Memory B cell (primary cell): ENCODE results near the gene PROM1.

ENCODE experiments used
- ATAC-seq: fragments of 150-1000 bp; cut with Tn5 transposase; 2 replicates; pipeline ENCODE4 v1.10.0; 2021; ENCODE audit warnings: low read depth, mild to moderate bottlenecking, moderate library complexity
- DNase-seq, 2 donors: peaks; one replicate each; pipeline ENCODE4 v3.0.0; 2022; ENCODE audit warnings: low spot score in 2 of 2
- H3K27ac Mint-ChIP-seq: one replicate; pipeline ENCODE4 v1.8.0; 2022; ENCODE audit warnings: mild to moderate bottlenecking, moderate library complexity, mixed read lengths
- H3K27me3 Mint-ChIP-seq: one replicate; pipeline ENCODE4 v1.8.0; 2022; ENCODE audit warnings: mixed read lengths
- H3K36me3 Mint-ChIP-seq: one replicate; pipeline ENCODE4 v1.8.0; 2022; ENCODE audit warnings: mild to moderate bottlenecking, mixed read lengths
- H3K4me1 Mint-ChIP-seq: one replicate; pipeline ENCODE4 v1.8.0; 2022; ENCODE audit warnings: mixed read lengths
- H3K4me3 Mint-ChIP-seq: one replicate; pipeline ENCODE4 v1.8.0; 2022; ENCODE audit warnings: mild to moderate bottlenecking, moderate library complexity, mixed read lengths
- H3K9me3 Mint-ChIP-seq: one replicate; pipeline ENCODE4 v1.8.0; 2022; ENCODE audit warnings: mixed read lengths

PROM1 gene

DNA sequence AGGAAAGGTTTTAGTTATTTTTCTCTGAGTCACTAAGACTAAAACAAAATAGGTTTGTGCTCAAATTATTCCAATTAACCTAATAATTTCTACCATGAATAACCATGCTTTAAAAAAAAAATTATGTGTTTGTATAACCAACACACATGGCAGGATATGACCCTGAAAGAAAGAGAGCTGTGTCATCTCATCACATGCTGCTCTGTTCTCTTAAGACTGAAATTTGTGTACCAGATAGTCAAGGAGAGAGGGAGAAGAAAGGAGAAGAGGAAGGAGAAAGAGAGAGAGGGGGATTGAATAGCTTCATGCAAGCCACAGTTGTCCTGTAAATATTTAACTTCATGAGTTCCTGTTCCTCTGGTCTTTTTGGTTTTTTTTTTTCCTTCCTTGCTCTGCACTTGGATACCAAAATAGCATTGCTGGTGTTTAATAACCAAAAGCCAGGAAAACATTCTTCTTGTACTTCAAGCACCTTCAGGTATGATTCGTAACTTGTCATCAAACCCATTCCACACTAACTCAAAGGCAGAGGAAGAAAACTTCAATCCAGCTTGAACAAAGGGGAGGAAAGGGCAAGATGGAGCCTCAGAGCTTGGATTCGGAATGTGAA, 6.4 kb upstream of the PROM1 start:
- DNase-seq (no peak), ATAC-seq (no peak)
- Mint-ChIP-seq H3K9me3 (no peaks in the 10 kb centered on the region), H3K36me3 (no peaks in the 10 kb centered on the region), H3K4me3 (no peak overlapping the region), H3K27me3 (peaks cover 20% of the 10 kb centered on the region), H3K4me1 (no peaks in the 10 kb centered on the region), H3K27ac (no peak overlapping the region)

DNA sequence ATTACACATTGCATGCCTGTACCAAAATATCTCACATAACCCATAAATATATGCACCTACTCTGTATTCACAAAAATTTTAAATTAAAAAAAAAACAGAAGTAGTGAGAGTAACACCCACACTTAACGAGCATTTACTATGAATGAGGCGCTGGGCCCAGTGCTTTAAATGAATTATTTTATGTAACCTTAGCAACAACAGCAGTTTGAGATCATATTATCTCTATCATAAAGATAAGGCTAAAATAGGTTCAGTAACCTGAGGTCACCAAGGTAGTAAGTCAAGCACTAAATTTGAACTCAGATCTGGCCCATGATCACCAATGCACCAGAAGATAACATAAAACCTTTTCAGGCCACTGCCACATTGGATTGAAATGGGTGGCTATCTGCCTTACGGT, 5.3 kb upstream of the PROM1 start:
- Mint-ChIP-seq H3K4me1 (peaks cover under 1% of the 10 kb centered on the region), H3K27ac (no peak overlapping the region), H3K27me3 (peaks cover 29% of the 10 kb centered on the region), H3K9me3 (peaks cover 4% of the 10 kb centered on the region), H3K4me3 (no peak overlapping the region), H3K36me3 (no peaks in the 10 kb centered on the region)
- no peak for ATAC-seq
- DNase-seq, result no peak

DNA sequence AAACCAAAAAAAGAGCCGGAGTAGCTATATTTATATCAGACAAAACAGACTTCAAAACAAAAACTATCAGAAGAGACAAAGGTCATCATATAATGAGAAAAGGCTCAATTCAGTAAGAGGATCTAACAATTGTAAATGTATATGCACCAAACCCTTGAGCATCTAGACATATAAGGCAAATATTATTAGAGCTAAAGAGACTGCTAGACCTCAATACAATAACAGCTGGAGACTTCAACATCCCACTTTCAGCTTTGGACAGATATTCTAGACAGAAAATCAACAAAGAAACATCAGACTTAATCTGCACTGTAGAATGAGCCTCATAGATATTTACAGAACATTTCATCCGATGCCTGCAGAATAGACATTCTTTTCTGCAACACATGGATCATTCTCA, 4.8 kb upstream of the PROM1 start:
- Mint-ChIP-seq H3K4me1 (peaks cover 4% of the 10 kb centered on the region), H3K9me3 (peaks cover 4% of the 10 kb centered on the region), H3K36me3 (no peaks in the 10 kb centered on the region), H3K4me3 (no peak overlapping the region), H3K27me3 (peaks cover 30% of the 10 kb centered on the region), H3K27ac (no peak overlapping the region)
- ATAC-seq (no peak), DNase-seq (no peak)

DNA sequence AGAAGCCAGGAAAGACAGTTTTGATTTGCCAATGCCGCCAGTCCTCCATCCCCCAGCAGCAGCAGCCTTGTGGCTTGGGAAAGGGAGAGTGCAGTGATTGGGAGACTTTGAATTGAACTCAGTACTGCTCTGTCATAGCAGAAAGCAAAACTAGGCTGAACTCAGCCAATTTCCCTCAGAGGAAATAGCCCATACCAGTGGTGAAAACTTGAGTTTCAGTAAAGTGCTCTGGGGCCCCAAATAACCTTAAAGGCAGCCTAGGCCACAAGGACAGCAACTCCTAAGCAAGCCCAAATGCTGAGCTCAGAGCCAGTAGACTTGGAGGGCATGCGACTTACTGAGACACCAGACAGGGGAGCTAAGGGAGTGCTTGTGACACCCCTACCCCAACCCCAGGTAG, 2.0 kb upstream of the PROM1 start:
- peaks cover 12% of the 10 kb centered on the region for H3K4me1 Mint-ChIP-seq
- no peak overlapping the region for H3K27ac Mint-ChIP-seq
- peaks cover 4% of the 10 kb centered on the region for H3K9me3 Mint-ChIP-seq
- no peak for DNase-seq
- no peaks in the 10 kb centered on the region for H3K36me3 Mint-ChIP-seq
- no peak overlapping the region for H3K4me3 Mint-ChIP-seq
- peaks cover 24% of the 10 kb centered on the region for H3K27me3 Mint-ChIP-seq
- no peak for ATAC-seq

DNA sequence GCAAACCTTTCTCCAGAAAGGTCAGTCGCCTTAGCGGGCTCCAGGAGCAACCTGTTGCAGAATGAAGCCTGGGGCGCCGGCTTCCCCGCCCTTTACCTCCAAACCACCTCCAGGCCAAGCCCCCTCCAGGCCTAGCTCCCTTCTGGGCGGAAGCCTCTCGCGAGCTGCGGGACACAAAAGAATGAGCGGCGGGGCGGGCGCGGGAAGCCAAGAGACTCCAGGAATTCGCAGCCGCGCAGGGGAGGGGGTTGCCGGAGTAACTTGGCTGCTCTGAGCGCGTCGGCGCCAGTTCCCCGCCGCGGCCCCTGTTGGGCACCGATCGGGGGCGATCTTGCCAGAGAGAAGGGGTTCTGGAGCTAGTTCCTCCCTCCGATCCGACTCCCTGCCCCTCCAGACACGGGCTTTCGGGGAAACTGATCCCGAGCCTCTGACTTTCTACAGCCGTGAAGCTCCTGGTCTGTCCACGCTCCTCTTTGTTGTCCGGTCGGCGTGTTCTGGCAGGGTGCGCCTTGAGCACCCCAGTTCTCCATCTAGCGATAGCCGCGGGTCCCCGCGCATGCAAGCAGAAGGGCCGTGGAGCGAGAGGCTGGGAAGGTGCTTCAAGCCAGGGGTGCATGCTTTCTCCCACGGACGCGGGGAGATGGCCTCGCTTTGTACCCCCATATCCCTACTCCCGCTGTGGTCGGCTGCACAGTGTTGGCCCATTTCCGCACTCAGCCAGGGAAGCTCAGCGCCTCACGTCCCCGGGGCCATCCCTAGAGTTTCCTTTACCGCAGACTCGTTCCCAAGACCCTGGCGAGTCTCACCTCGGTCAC, 1.2 kb downstream of the PROM1 start:
- DNase-seq (peak in 1 of 2 donors; percentile 11), ATAC-seq (no peak)
- peaks cover 28% of the 10 kb centered on the region for H3K27me3 Mint-ChIP-seq
- peaks cover 4% of the 10 kb centered on the region for H3K9me3 Mint-ChIP-seq
- H3K4me3 Mint-ChIP-seq, result peak overlapping the region; percentile 61
- no peaks in the 10 kb centered on the region for H3K36me3 Mint-ChIP-seq
- H3K27ac Mint-ChIP-seq, result no peak overlapping the region
- peaks cover 12% of the 10 kb centered on the region for H3K4me1 Mint-ChIP-seq

DNA sequence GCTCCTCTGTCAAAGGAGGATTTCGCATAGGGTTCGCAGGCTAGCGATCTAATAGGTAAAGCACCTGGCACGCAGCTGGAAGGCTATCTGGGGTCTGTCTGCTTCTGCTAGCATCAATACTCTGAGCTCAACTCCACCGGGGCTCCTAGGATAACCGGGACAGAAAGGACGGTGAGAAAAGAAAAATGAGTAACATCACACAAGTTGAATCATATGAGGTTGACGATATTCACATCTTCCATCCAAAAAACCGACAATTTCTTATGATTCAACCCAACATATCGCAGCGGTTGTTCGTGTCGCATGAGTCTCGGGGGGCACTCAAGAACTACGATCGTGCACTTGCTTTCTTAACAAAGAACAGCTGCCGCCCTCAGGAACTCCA, 1.8 kb downstream of the PROM1 start:
- Mint-ChIP-seq H3K36me3 (no peaks in the 10 kb centered on the region), H3K4me1 (peaks cover 12% of the 10 kb centered on the region), H3K27me3 (peaks cover 27% of the 10 kb centered on the region), H3K9me3 (peaks cover 4% of the 10 kb centered on the region), H3K4me3 (peak overlapping the region; percentile 61), H3K27ac (no peak overlapping the region)
- no peak for DNase-seq
- no peak for ATAC-seq

DNA sequence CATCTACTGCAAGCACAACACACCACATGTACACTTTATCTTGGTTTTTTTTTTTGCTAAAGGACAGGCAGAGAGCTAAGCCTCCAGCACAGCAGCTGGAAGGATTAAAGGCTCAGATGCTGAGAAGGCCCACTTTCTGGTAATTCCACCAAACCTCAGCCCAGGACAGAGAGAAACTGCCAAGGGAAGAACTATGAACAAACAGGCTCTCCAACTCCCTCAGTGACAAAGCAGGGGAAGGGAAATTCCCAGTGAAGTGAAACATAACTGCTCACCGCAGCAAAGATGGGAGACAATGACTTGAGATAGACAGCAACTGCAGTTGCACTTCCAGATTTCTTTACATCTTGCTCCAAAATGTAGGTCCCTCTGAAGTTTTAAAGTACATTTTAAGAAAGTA, 4.8 kb downstream of the PROM1 start:
- Mint-ChIP-seq H3K27me3 (peaks cover 18% of the 10 kb centered on the region), H3K4me3 (no peak overlapping the region), H3K27ac (no peak overlapping the region), H3K9me3 (no peaks in the 10 kb centered on the region), H3K36me3 (no peaks in the 10 kb centered on the region), H3K4me1 (peaks cover 10% of the 10 kb centered on the region)
- ATAC-seq (no peak), DNase-seq (no peak)

DNA sequence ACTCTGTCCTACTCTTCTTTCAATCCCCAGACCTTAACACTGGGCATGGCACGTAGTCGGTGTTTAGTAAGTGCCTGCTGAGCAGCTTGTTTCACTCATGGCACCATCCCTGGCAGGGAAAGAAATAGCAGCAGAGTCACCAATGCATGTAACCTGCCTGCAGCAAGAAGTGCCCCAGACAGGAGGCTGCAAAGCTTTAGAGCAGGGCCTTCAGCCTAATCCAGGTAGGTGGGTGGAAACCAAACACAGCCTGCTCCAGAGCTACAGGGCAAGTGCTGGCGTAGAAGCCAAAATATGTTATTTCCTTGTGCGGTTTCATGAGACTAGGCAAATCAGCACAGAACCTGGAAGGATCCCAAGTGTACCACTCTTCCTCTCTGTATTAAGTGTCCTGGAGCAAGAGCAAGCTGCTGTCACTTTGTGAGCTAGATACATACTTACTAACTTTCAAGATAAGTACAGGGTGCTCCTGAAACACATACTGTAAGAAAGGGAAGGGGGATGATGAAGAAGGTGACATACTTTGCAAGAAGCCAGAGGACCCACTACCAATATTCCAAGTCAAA, 5.5 kb downstream of the PROM1 start:
- no peaks in the 10 kb centered on the region for H3K36me3 Mint-ChIP-seq
- ATAC-seq, result no peak

DNA sequence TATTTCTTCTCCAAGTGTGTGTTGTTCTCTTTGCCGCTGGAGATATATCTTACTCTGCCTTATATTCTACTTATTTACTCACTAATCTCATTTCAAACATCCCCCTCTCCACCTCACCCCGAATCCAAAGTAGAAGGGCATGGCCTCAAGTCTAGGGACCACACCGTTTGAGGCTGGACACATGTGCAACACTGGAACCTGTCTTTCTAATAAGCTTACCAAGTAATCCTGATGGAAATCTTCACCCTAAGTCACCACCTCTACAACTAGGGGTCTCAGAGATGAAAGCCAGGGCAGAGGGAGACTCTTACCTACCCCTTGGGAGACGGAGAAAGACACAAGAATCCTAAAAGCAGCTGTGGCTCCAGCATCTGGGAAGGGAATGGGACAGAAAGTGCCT, 6.0 kb downstream of the PROM1 start:
- no peak for DNase-seq
- no peak for ATAC-seq
- Mint-ChIP-seq H3K9me3 (no peaks in the 10 kb centered on the region), H3K27ac (no peak overlapping the region), H3K27me3 (peaks cover 17% of the 10 kb centered on the region), H3K4me3 (no peak overlapping the region), H3K36me3 (no peaks in the 10 kb centered on the region), H3K4me1 (peaks cover 8% of the 10 kb centered on the region)

More for the DNA sequence above, 5.5 kb downstream of the PROM1 start:
- H3K27me3 Mint-ChIP-seq, result peaks cover 16% of the 10 kb centered on the region
- H3K27ac Mint-ChIP-seq, result no peak overlapping the region
- H3K4me3 Mint-ChIP-seq, result no peak overlapping the region
- no peaks in the 10 kb centered on the region for H3K9me3 Mint-ChIP-seq
- H3K4me1 Mint-ChIP-seq, result peaks cover 8% of the 10 kb centered on the region
- DNase-seq, result no peak

DNA sequence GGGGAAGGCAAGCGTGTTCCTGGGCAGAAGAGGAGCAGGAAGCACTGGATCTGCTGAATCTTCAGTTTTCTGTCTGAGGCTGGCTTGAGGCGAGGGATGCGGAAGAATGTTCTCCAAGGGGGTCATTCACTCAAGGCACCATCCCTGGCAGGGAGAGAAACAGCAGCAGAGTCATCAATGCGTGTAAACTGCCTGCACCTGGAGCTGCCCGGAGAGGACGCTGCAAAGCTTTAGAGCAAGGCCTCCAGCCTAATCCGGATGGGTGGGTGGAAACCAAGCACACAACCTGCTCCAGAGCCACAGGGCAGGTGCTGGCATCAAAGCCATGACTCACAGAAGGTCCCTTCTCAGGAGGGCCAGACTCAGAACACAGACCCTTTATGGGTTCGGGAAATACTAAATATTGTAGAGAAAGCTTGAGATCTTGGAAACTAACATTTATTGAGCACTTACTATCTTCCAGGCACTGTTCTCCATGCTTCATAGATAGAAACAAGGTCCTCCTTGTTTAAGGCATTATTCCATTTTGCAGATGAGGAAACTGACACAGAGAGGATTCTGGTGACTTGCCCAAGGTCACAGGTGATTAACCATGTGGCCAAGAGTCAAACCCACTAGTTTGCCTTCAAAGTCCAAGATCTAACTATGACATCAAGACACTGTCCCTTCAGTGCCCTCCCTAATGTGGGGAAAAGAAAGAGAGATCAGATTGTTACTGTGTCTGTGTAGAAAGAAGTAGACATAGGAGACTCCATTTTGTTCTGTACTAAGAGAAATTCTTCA, 7.7 kb downstream of the PROM1 start:
- DNase-seq (no peak), ATAC-seq (no peak)
- H3K9me3 Mint-ChIP-seq, result no peaks in the 10 kb centered on the region
- H3K36me3 Mint-ChIP-seq, result no peaks in the 10 kb centered on the region
- peaks cover 18% of the 10 kb centered on the region for H3K27me3 Mint-ChIP-seq
- H3K4me1 Mint-ChIP-seq, result no peaks in the 10 kb centered on the region
- no peak overlapping the region for H3K4me3 Mint-ChIP-seq
- no peak overlapping the region for H3K27ac Mint-ChIP-seq

DNA sequence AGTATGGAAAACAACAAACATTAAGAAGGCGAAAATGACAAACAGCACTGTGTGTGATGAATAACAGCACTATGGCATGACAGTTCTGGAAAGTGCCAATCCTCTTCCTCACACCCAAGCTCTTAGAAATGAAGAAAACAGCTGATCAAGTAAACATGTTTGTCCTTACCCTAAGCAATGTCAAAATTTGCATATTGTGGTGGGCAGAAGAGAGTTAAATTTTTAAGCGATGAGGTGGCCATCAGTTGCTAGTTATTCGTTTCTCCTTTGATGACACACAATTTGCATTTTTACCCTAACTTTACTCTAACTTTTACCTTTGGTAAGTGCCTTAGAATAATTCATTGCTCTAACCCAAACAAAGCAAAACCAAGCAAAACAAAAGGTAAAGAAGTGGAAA, 8.8 kb downstream of the PROM1 start:
- peaks cover 18% of the 10 kb centered on the region for H3K27me3 Mint-ChIP-seq
- no peaks in the 10 kb centered on the region for H3K36me3 Mint-ChIP-seq
- ATAC-seq (no peak), DNase-seq (no peak)
- H3K9me3 Mint-ChIP-seq, result no peaks in the 10 kb centered on the region
- H3K27ac Mint-ChIP-seq, result no peak overlapping the region
- no peaks in the 10 kb centered on the region for H3K4me1 Mint-ChIP-seq
- no peak overlapping the region for H3K4me3 Mint-ChIP-seq

DNA sequence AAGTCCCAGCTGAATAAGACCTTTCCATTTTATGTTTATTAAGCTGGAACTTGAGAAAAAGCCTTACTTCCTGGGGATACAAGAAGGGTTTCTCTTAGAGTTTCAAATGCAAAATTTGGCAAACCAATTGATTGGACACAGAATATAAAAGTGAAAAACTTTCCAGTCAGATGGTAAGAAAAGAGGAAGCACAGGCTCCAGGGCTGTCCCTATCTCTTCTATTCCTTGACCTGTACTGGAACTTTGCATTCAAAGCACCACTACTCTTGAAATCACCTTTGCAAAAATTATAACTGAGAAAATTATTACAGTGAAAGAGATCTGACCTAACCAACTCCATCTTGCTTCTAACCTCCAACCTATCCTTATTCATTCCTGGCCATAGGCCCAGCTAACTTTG, 11.7 kb downstream of the PROM1 start:
- Mint-ChIP-seq H3K4me3 (no peak overlapping the region), H3K27me3 (peaks cover 10% of the 10 kb centered on the region), H3K9me3 (no peaks in the 10 kb centered on the region), H3K4me1 (no peaks in the 10 kb centered on the region), H3K27ac (no peak overlapping the region), H3K36me3 (no peaks in the 10 kb centered on the region)
- ATAC-seq (no peak), DNase-seq (no peak)

DNA sequence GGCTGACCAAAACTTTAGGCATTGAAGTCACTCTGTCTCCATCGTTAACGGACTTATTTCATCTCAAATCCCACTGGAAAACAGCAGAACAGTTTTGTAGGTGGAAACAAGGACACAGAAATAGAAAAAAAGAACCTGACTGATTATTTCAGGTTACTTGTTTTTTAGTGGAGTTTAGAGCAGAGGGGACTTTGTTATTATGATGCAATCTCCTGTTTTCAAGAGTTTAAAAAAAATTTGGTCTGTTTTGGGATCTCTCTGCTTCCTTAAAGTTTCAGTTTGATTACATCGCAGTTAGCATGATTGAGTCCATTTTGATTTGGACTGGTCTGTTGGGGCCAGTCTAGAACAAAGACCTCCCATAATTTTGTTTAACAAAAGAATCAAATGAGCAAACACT, 13.6 kb downstream of the PROM1 start:
- ATAC-seq (no peak), DNase-seq (no peak)
- Mint-ChIP-seq H3K4me1 (no peaks in the 10 kb centered on the region), H3K27ac (no peak overlapping the region), H3K27me3 (peaks cover 6% of the 10 kb centered on the region), H3K36me3 (no peaks in the 10 kb centered on the region), H3K4me3 (no peak overlapping the region), H3K9me3 (no peaks in the 10 kb centered on the region)

DNA sequence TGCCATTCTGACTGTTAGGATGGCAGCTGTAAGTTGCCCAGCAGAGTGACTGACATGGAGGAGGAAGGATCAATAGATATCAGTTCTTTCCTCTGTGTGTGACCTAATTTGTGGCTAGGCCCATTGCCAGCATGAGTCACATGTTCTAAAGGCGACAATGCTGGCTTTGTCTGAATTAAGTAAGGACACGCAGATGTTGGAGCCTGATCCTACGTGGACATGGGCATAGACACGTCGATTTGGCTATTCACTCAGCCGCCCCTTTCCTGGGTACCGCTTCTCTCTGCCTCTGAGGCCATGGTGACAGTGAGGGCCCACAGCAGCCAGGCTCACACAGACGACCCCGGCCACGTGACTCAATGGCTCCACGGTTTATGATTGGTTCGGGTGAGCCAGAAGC, 16.3 kb downstream of the PROM1 start:
- no peaks in the 10 kb centered on the region for H3K36me3 Mint-ChIP-seq
- H3K27me3 Mint-ChIP-seq, result peaks cover 7% of the 10 kb centered on the region
- DNase-seq (no peak), ATAC-seq (no peak)
- no peaks in the 10 kb centered on the region for H3K4me1 Mint-ChIP-seq
- peaks cover 2% of the 10 kb centered on the region for H3K9me3 Mint-ChIP-seq
- no peak overlapping the region for H3K4me3 Mint-ChIP-seq
- H3K27ac Mint-ChIP-seq, result no peak overlapping the region
